AG04449 (cell line): ENCODE measurements around the gene SNHG17.
A peak's percentile ranks its signal among the peaks of the same experiment; 100 is the strongest.

Experiments used
- CTCF ChIA-PET: fragments of 350-600 bp; formaldehyde crosslinking; extraction: SDS; loops from one replicate; lab custom pipeline; 2021; ENCODE audit warnings: antibody characterized with exemption; lab: Yijun Ruan, JAX
- POLR2A ChIA-PET: fragments of 400-600, 350-600 bp; formaldehyde crosslinking; extraction: SDS; loops from one replicate; lab custom pipeline; 2020; ENCODE audit warnings: antibody characterized with exemption, inconsistent platforms; lab: Yijun Ruan, JAX
- DNase-seq: peaks from one replicate; pipeline ENCODE4 v3.0.0-alpha.2; 2010; ENCODE audit warnings: low read depth, low spot score
- H3K4me3 ChIP-seq: 2 replicates; pipeline ENCODE4 v1.5.1; 2011; ENCODE audit warnings: low read depth, mild to moderate bottlenecking, control low read depth, low read length
- TF ChIP-seq, protein P1 (sequence below): IDR thresholded peaks from one replicate; pipeline ENCODE4 v1.5.1; 2011; ENCODE audit warnings: mild to moderate bottlenecking, moderate library complexity, low read length, control low read depth, inconsistent platforms; ENCODE audit not compliant: insufficient read depth; ENCODE audit errors: missing control alignments

SNHG17 gene

DNA sequence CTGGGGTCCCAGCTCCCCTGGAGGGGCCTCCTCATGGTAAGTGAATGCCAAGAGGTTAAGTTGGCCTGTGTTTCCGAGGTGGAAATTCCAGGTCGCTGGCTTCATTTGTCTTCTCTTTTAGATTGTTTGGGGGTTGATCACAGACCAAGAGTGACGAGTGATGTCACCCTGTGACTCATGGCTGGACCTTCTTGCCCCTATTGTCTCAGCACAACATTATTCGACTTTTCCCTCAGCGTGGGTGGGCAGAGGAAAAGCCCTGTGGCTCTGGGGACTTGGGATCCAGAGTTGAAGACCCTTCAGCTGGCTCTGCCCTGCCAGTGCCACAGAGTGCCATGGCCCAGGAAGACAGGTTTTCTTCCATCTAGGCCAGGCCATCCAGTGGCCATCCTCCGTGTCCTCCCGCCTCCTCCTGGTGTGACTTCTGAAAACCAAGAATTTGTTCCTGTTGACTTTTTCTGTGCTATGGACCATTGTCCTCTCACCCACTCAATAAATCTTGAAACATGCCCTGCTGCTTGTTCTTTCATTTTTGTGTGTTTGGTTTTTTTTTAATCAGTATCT is 15.4 kb upstream of the SNHG17 start:
- ChIA-PET CTCF (interaction anchor here (1.2 to 10.0 kb wide), 3 partner anchors 14 to 20 kb away, joined by 4 to 268 read pairs (median 4); partner anchors contain the start of gene SNHG17), POLR2A (interaction anchor here (1.0 kb wide), 1 partner anchor 15 kb away, joined by 3 read pairs; the partner anchor contains the start of gene SNHG17)
- TF ChIP-seq, protein P1, sequence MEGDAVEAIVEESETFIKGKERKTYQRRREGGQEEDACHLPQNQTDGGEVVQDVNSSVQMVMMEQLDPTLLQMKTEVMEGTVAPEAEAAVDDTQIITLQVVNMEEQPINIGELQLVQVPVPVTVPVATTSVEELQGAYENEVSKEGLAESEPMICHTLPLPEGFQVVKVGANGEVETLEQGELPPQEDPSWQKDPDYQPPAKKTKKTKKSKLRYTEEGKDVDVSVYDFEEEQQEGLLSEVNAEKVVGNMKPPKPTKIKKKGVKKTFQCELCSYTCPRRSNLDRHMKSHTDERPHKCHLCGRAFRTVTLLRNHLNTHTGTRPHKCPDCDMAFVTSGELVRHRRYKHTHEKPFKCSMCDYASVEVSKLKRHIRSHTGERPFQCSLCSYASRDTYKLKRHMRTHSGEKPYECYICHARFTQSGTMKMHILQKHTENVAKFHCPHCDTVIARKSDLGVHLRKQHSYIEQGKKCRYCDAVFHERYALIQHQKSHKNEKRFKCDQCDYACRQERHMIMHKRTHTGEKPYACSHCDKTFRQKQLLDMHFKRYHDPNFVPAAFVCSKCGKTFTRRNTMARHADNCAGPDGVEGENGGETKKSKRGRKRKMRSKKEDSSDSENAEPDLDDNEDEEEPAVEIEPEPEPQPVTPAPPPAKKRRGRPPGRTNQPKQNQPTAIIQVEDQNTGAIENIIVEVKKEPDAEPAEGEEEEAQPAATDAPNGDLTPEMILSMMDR: no peak
- DNase-seq: no peak
- H3K4me3 ChIP-seq: no peak overlapping the region

DNA sequence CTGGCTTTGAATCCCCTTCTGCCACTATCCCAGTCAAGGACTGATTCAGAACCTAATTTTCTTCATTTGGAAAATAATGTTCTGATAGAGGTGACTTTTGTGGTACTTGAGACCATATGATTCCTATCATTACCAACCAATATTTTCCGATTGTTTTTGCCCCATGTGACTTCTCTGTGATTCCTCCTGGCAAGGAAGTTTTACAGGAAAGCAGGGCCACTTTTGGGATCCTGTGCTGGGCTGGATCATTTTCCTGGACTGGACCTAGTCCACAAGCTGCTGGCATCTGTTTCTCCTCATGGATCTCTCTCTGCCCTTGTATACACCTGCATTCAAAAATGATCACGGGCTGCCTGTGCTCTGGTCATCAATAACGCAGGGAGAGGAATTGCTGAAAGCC is 13.9 kb upstream of the SNHG17 start:
- POLR2A ChIA-PET: interaction anchor here (3.6 kb wide), 1 partner anchor 14 kb away, joined by 62 read pairs; the partner anchor contains the start of gene SNHG17
- DNase-seq: no peak
- no peak overlapping the region for H3K4me3 ChIP-seq
- TF ChIP-seq, protein P1: no peak
- CTCF ChIA-PET: interaction anchor here (1.9 to 10.0 kb wide), 3 partner anchors 16 to 24 kb away, joined by 4 to 268 read pairs (median 47); partner anchors contain the start of genes RALGAPB and SNHG17

DNA sequence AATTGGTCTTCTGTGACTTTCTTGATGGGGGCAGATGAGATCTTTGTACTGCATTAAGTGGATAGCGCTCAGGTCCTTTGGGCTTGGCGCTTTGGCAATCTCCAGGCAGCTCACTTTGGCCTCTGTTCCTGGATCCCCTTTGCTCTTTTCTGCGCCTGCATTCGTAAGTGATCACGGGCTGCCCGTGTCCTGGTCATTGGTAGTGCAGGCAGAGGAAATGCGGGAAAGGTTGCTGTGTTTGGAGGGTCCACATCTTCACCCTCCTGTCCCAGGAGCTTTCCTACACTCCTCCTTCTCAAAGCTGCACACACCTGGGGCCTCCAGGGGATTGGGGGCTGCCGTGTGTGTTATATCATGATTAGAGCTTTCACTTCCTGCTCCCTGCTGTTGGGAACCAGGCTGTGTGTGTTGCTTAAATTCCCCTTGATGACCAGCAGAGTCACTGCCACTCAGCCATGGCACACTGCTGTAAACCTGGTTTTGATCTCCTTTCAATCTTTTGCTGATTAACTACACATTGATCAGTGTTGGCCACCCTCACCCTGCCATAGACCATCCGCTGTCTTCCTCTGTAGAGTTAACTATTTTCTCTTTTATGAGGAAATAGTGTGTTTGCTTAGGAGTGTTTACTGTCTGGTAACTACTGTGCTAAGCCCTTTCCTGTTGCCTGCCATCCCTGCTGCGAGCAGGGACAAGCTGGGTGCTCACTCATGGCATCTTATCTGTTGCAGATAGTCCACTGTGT is 13.0 kb upstream of the SNHG17 start:
- TF ChIP-seq, protein P1: no peak
- ChIA-PET POLR2A (interaction anchor here (0.7 to 3.6 kb wide), 3 partner anchors 13 to 22 kb away, joined by 5 to 62 read pairs (median 9); partner anchors contain the start of gene SNHG17), CTCF (interaction anchor here (1.1 to 10.0 kb wide), 6 partner anchors 10 to 126 kb away, joined by 3 to 268 read pairs (median 27); partner anchors contain the start of genes RALGAPB and SNHG17)
- H3K4me3 ChIP-seq: no peak overlapping the region
- no peak for DNase-seq

DNA sequence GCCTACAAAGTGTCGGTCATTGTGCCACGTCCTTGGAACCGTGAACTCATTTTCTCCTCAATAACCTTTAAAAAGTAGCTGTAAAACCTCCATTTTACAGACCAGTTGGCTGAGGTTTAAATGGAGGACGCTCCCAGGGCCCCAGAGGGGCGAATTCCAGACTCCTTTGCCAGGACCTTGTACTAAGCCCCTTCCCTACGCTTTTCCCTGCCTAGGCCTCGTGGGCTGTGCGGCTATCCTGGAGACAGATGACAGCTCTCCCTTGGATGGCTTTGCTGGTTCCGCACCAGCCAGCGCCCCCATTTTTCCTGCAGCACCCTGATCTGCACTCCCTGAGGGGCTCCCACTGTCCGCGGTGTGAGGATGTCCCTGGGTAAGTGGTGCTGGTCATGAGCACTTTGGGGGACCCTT is 12.1 kb upstream of the SNHG17 start:
- no peak for DNase-seq
- ChIA-PET CTCF (interaction anchor here (1.1 to 10.0 kb wide), 9 partner anchors 8 to 127 kb away, joined by 3 to 268 read pairs (median 11); partner anchors contain the start of genes RALGAPB and SNHG17), POLR2A (interaction anchor here (0.7 to 3.6 kb wide), 3 partner anchors 13 to 21 kb away, joined by 5 to 62 read pairs (median 9); partner anchors contain the start of gene SNHG17)
- peak overlapping the region; percentile 83 for H3K4me3 ChIP-seq
- TF ChIP-seq, protein P1: no peak

DNA sequence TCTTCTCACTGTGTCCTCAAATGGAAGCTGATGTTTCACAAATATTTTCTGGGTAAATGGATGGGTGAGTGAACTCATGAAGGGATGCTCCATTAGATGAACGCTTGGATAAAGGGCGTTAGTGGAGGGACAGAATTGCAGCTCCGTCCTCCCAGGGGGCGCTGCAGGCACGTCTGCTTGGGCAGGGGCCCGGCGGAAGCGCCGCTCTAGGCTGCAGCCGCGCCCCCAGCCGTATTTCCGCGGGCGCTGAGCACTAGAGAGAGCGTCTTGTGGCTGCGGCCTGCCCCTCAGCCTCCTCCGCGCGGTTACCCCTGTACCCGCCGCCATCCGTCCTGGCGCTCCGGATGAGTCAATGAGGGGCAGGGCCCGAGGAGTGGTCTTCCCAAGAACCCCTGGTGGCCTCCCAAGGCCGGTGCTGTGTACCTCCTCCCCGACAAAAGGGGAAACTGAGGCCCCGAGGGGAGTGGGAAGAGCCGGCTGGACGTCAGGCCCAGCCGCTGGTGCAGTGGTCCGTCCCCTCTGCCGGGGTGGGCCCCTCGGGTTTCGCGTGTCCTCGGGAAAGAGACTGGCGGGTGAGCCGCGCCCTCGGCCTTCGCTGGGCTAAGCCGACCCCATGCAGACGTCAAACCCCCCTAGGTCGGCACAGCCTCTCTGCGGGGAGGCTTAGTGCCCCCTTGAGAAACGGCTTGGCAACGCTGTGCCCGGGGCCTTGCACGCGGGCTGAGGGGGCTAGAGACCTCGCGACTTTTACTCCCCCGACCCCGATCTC is 11.5 kb upstream of the SNHG17 start:
- TF ChIP-seq, protein P1: peak; percentile 97
- POLR2A ChIA-PET: interaction anchor here (0.6 to 3.6 kb wide), 7 partner anchors 9 to 279 kb away, joined by 3 to 62 read pairs (median 3); partner anchors contain the start of genes RALGAPB and SNHG17
- peak overlapping the region; percentile 83 for H3K4me3 ChIP-seq
- CTCF ChIA-PET: interaction anchor here (0.7 to 10.0 kb wide), 25 partner anchors 9 to 606 kb away, joined by 3 to 268 read pairs (median 5); partner anchors contain the start of genes ADIG, RALGAPB and SNHG17
- peak; percentile 67 for DNase-seq
